DOHH2 (cell line): ENCODE data around the gene APIP.

ENCODE experiments used
- H3F3A ChIP-seq: fragments of 200-600 bp; sonication (generic), shearing (Covaris generic); 2 replicates; pipeline ENCODE4 v1.6.0; 2016; ENCODE audit warnings: antibody characterized with exemption, mild to moderate bottlenecking; ENCODE audit not compliant: control insufficient read depth, insufficient read depth
- H3K27ac ChIP-seq: fragments of 200-600 bp; sonication (generic); 2 replicates; pipeline ENCODE4 v1.5.1; 2014; ENCODE audit warnings: low read depth, mild to moderate bottlenecking, low read length, moderate library complexity
- H3K27me3 ChIP-seq: fragments of 200-600 bp; sonication (generic); 2 replicates; pipeline ENCODE4 v1.6.1; 2014; ENCODE audit warnings: mild to moderate bottlenecking, low read length, mixed read lengths; ENCODE audit not compliant: control insufficient read depth
- H3K36me3 ChIP-seq: fragments of 200-600 bp; sonication (generic); 2 replicates; pipeline ENCODE4 v1.6.1; 2014; ENCODE audit warnings: mild to moderate bottlenecking, low read length, moderate library complexity, mixed read lengths; ENCODE audit not compliant: control insufficient read depth
- H3K4me1 ChIP-seq: fragments of 200-600 bp; sonication (generic); 2 replicates; pipeline ENCODE4 v1.6.1; 2014; ENCODE audit warnings: mild to moderate bottlenecking, low read length, mixed read lengths; ENCODE audit not compliant: control insufficient read depth
- H3K4me2 ChIP-seq: fragments of 200-600 bp; sonication (generic); 2 replicates; pipeline ENCODE4 v1.6.0; 2014; ENCODE audit warnings: mild to moderate bottlenecking, low read length, moderate library complexity
- H3K4me3 ChIP-seq: fragments of 200-600 bp; sonication (generic); 2 replicates; pipeline ENCODE4 v1.5.1; 2014; ENCODE audit warnings: mild to moderate bottlenecking, low read length, mixed read lengths
- H3K79me2 ChIP-seq: fragments of 200-600 bp; sonication (generic); 2 replicates; pipeline ENCODE4 v1.6.1; 2014; ENCODE audit warnings: mild to moderate bottlenecking, low read length, mixed read lengths; ENCODE audit not compliant: control insufficient read depth
- H3K9me2 ChIP-seq: fragments of 200-600 bp; sonication (generic); replicated peaks from 2 replicates; pipeline ENCODE4 v1.6.1; 2014; ENCODE audit warnings: mild to moderate bottlenecking, low read length, mixed read lengths; ENCODE audit not compliant: control insufficient read depth
- H3K9me3 ChIP-seq: fragments of 200-600 bp; sonication (generic); 2 replicates; pipeline ENCODE4 v1.6.1; 2014; ENCODE audit warnings: antibody characterized with exemption, low read length, mixed read lengths; ENCODE audit not compliant: control insufficient read depth, insufficient read depth
- H4K20me1 ChIP-seq: fragments of 200-600 bp; sonication (generic); 2 replicates; pipeline ENCODE4 v1.6.0; 2014; ENCODE audit warnings: low read depth, mild to moderate bottlenecking, antibody characterized with exemption, low read length, moderate library complexity; ENCODE audit not compliant: control insufficient read depth, insufficient read depth
- EZH2phosphoT487 ChIP-seq: fragments of 200-600 bp; sonication (generic); IDR thresholded peaks from 2 replicates; pipeline ENCODE4 v1.6.1; 2017; ENCODE audit warnings: borderline replicate concordance, mild to moderate bottlenecking, antibody characterized with exemption, low read length, moderate library complexity, mixed read lengths
- TF ChIP-seq, protein P1 (sequence below): fragments of 200-600 bp; sonication (generic); IDR thresholded peaks from one replicate; pipeline ENCODE4 v1.5.1; 2014; ENCODE audit warnings: antibody characterized with exemption, mild to moderate bottlenecking, low read depth, low read length; ENCODE audit not compliant: poor library complexity, severe bottlenecking

APIP gene

GRCh38 chr11:34887260-34887659, 28.9 kb downstream of the APIP start:
- Histone ChIP-seq H3F3A (no peaks in the 10 kb centered on the region), H3K79me2 (no peaks in the 10 kb centered on the region), H3K4me2 (no peak overlapping the region), H3K27ac (no peak overlapping the region), H3K9me2 (no peaks in the 10 kb centered on the region), H3K27me3 (no peaks in the 10 kb centered on the region), H3K4me1 (no peaks in the 10 kb centered on the region), H3K9me3 (no peaks in the 10 kb centered on the region), H4K20me1 (no peaks in the 10 kb centered on the region), H3K4me3 (no peak overlapping the region), H3K36me3 (peaks cover 17% of the 10 kb centered on the region)
- TF ChIP-seq, protein P1, sequence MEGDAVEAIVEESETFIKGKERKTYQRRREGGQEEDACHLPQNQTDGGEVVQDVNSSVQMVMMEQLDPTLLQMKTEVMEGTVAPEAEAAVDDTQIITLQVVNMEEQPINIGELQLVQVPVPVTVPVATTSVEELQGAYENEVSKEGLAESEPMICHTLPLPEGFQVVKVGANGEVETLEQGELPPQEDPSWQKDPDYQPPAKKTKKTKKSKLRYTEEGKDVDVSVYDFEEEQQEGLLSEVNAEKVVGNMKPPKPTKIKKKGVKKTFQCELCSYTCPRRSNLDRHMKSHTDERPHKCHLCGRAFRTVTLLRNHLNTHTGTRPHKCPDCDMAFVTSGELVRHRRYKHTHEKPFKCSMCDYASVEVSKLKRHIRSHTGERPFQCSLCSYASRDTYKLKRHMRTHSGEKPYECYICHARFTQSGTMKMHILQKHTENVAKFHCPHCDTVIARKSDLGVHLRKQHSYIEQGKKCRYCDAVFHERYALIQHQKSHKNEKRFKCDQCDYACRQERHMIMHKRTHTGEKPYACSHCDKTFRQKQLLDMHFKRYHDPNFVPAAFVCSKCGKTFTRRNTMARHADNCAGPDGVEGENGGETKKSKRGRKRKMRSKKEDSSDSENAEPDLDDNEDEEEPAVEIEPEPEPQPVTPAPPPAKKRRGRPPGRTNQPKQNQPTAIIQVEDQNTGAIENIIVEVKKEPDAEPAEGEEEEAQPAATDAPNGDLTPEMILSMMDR: no peak
- TF ChIP-seq EZH2phosphoT487: no peak

DNA sequence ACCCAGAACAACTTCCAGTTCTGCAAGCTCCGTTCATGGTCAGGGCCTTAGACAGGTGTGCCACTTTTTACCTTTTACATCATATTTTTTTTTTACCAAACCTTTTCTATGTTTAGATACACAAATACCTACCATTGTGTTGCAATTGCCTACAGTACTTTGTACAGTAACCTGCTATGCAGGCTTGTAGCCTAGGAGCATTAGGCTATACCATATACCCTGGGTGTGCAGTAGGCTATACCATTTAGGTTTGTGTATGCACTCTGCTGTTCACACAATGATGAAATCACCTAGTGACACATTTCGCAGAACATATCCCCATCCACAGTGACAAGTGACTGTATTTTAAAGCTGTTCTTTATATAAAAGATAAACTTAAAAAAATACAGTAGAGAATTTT, 29.6 kb downstream of the APIP start:
- no peaks in the 10 kb centered on the region for H3K9me3 ChIP-seq
- peaks cover 21% of the 10 kb centered on the region for H3K36me3 ChIP-seq
- no peaks in the 10 kb centered on the region for H3K27me3 ChIP-seq
- no peak overlapping the region for H3K27ac ChIP-seq
- no peak overlapping the region for H3K4me3 ChIP-seq
- no peaks in the 10 kb centered on the region for H3K4me1 ChIP-seq
- H3F3A ChIP-seq: no peaks in the 10 kb centered on the region
- H3K79me2 ChIP-seq: no peaks in the 10 kb centered on the region
- H3K4me2 ChIP-seq: no peak overlapping the region
- H4K20me1 ChIP-seq: no peaks in the 10 kb centered on the region
- TF ChIP-seq, protein P1: no peak
- TF ChIP-seq EZH2phosphoT487: no peak
- H3K9me2 ChIP-seq: no peaks in the 10 kb centered on the region

DNA sequence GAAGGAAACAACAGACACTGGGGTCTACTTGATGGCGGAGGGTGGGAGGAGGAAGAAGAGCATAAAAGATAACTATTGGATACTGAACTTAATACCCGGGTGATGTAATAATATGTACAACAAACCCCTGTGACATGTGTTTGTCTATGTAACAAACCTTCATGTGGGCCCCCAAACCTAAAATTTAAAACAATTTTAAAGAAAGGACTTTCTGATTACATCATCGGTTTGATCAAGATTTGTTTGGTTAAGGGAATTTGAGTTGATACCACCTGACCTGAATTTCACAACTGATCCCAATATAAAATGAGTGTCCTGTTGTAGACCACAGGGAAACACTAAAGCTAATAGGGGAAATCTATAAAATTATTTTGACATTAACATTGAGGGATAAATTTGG, 34.3 kb downstream of the APIP start:
- no peak overlapping the region for H3K4me3 ChIP-seq
- no peaks in the 10 kb centered on the region for H3K27me3 ChIP-seq
- TF ChIP-seq EZH2phosphoT487: no peak
- TF ChIP-seq, protein P1: no peak
- no peak overlapping the region for H3K4me2 ChIP-seq
- no peaks in the 10 kb centered on the region for H4K20me1 ChIP-seq
- no peaks in the 10 kb centered on the region for H3K4me1 ChIP-seq
- H3K9me2 ChIP-seq: no peaks in the 10 kb centered on the region
- H3K27ac ChIP-seq: no peak overlapping the region
- peaks cover 10% of the 10 kb centered on the region for H3K36me3 ChIP-seq
- no peaks in the 10 kb centered on the region for H3K9me3 ChIP-seq
- no peaks in the 10 kb centered on the region for H3K79me2 ChIP-seq
- no peaks in the 10 kb centered on the region for H3F3A ChIP-seq

GRCh38 chr11:34877375-34877975, 38.7 kb downstream of the APIP start:
- H4K20me1 ChIP-seq: no peaks in the 10 kb centered on the region
- no peak overlapping the region for H3K4me2 ChIP-seq
- no peaks in the 10 kb centered on the region for H3K79me2 ChIP-seq
- no peak overlapping the region for H3K4me3 ChIP-seq
- H3K27ac ChIP-seq: no peak overlapping the region
- no peaks in the 10 kb centered on the region for H3K9me3 ChIP-seq
- TF ChIP-seq, protein P1: no peak
- no peak for TF ChIP-seq EZH2phosphoT487
- no peaks in the 10 kb centered on the region for H3F3A ChIP-seq
- peaks cover 5% of the 10 kb centered on the region; the same call in 1 of the 2 replicates for H3K36me3 ChIP-seq
- no peaks in the 10 kb centered on the region for H3K27me3 ChIP-seq
- H3K4me1 ChIP-seq: no peaks in the 10 kb centered on the region
- H3K9me2 ChIP-seq: no peaks in the 10 kb centered on the region
